Activated CD4-positive, CD25-positive, alpha-beta regulatory T cell treated with anti-CD3 and anti-CD28 coated beads, Interleukin-2, amount 50 U/mL, for 16 hours (primary cell): ENCODE measurements around the gene ARHGEF35.
"Not testable (repeated sequence)": the region's sequence is repeated elsewhere in the genome, so short reads cannot be mapped to it uniquely, and the experiment has no call there.

ENCODE experiments used
- DNase-seq: peaks from one replicate; pipeline ENCODE4 v3.0.0-alpha.2; 2020; ENCODE audit warnings: low read depth, low spot score

ARHGEF35 gene

DNA sequence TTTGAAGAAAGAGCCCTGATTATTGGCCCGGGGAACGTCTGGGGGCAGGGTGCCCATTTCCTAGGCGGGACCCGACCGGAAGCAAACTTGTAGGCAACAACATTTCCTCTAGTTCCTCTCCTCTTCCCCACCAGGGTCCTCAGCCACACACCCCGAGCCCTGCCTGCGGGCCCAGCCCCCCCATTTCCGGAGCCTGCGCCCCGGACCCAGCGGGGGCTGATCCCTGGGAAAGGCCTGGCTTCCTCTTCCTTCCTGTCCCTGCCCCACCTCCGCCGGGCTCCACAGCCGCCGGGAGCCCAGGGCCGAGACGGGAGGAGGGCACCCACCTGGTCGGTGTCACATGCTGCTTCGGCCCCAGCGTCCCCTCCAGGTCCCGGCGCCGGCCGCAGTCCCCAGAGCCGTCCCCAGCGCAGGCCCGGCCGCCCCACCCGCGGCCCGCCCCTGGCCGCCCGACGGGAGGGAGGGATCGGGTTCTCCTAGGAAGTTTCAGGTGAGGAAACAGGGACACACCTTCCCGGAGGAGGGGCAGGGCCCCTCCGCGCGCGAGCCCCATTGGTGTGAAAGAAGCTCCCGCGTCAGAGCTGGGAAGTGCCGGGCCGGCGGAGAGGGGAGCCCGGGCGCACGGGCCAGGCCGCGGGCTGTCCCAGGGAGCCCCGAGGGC, at the start of gene ARHGEF35:
ARHGEF35 (minus strand) TSS at position 622 of the 661 bp plus-strand sequence. CDS start 7,450 bp downstream, outside the sequence.
- DNase-seq, result not testable (repeated sequence)

DNA sequence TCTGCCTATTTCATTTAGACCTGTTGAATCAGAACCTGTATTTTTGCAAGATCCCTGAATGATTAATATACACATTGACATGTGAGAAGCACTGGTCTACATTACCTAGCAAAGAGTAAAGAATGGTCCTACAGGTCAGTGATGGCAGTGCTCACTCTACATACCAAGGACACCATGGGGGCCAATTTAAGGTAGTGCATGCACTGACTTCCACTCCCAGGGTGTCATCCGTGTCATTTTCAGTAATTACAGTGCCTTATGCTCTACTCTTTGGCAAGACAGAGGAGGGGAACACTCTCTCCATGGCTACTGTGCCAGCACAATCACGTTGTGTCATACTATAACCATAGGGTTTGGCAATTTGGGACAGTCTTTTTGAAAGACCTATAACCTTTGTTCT, 49.7 kb upstream of the ARHGEF35 start:
- DNase-seq, result not testable (repeated sequence)

DNA sequence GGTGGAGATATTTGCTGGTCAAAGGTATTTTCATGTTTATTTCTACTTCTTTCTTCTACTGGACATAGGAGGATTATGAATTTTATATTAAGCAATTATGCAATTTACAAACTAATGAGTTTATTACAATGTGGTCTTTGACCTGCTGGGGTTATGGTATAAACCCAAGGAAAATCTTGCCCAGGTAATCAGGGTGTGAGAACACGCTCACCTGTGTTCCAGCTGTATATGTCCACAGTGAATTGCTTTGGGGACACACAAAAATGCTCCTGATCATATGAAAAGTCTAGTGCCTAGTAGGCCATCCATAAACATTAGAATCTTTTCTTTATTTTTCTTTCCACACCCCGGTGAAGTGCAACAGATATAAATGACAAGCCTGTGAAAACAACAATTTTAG, 43.7 kb upstream of the ARHGEF35 start, which contains the start of gene OR2A42:
OR2A42 (minus strand) TSS at position 241 of the 400 bp plus-strand sequence. CDS start 6,762 bp downstream, outside the sequence.
- DNase-seq, result not testable (repeated sequence)

DNA sequence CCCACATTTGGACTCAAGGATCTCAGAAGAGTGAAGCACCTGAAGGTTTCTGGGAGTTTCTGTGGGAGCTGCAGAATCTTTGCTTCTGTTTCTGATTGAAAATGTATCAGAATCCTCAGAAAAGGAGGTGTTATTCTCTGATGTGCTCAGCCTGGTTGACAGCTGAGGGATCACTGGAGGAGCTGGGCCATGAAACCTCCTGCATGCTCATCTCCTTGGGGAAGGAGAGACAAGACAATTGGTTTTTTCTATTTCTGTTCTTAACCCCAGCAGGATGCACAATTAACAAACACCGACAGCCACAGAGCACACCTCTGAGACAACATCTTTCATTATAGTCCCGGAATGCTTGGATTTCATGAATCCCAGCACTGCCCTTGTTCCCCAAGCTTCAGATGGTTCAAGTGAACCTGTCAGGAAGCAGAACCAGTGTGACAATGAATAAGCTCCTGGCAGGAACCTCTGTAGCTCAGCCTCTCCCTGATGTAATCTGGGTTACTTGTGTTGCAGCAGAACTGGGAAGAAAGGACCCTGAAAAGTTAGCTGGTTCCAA, 43.0 kb upstream of the ARHGEF35 start:
- DNase-seq, result not testable (repeated sequence)

DNA sequence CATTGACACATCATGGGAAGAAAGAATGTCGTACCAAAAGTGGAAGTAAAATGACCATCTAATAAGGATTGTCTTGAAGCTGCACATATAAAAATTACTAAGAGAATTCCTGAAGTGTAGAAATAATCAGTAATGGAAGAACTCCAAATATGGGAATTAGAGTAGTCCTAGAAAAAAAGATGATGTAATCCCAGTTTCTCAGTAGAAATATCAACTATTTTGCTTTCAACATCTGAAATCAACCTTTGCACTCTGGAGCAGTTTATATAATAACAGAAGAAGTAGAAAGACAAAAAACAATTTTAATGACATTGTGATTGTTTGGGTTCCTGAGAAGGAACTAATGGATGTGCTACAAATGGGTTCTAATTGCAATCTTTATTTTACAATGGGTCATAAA, 37.4 kb upstream of the ARHGEF35 start:
- DNase-seq, result not testable (repeated sequence)

DNA sequence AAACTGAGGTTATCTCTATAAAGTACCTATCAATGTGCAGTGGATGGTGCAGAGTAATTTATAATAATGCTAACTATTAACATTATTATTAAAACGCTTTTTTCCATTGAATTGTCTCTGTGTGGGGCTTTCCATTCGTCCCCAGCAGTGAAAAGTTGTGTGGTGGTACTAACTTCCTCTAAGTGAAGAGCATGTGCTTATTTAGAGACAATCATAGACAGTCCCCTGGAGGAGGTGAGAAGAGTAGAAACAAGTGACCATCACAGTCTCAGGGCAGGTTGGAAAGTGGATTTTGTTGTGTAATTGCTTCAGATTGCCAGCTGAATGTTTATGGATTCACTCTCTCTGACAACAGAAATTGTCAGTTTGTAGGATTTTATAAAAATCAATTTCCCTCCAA, 35.4 kb upstream of the ARHGEF35 start:
- not testable (repeated sequence) for DNase-seq

DNA sequence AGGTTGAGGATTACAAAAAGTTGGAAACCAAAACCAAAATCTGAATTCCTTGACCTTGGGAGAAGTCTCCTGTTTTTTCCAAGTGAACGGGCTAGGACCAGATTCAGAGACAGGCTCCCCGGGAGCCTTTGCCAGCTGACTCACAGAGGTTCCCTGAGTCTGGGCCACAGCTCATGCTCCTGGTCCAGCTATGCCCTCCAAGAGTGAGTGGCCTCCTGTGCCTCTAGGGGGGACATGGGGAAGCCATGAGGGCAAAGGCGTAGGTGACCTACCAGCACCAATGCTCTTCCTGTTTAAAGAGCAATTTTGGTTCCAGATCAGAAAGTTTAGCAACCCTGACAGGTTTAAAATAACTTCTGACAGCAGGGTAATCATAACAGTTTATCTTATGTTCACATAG, 33.2 kb upstream of the ARHGEF35 start:
- not testable (repeated sequence) for DNase-seq

DNA sequence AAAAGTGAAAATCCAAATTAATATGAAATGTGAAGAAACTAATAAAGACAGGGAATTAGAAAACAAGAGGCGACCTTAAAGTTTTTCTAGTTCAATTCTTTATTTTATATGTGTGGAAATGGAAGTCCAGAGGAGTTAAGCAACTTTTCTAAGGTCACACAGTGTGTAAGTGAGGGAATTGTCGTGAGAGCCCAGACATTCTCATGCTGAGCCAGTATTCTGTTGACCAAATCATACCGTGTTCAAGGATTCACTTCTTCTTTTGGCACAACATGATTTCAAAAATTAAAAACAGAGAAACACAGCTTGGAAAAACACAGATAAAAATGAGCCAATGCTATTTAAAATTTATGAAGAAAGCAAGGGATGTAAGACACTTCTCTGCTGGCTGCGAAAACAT, 31.2 kb upstream of the ARHGEF35 start:
- DNase-seq, result not testable (repeated sequence)

DNA sequence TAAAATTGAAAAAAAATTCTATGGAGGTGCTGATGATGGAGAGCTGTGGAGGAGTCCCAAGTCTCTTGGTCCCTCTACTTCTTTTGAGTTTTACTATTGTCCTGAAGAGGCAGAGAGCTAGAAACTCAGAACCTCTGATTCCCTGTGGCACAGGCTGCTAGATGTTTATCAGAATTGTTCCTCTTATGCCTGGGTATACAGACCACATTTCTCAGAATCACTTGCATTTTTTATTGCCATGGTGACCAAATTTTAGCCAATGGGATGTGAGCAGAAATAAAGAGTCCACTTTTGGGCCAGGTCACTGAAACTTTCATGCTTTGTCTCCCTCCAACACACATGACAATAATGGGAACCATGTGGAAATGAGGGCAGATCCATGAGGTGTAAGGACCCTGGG, 28.0 kb upstream of the ARHGEF35 start:
- DNase-seq, result not testable (repeated sequence)

DNA sequence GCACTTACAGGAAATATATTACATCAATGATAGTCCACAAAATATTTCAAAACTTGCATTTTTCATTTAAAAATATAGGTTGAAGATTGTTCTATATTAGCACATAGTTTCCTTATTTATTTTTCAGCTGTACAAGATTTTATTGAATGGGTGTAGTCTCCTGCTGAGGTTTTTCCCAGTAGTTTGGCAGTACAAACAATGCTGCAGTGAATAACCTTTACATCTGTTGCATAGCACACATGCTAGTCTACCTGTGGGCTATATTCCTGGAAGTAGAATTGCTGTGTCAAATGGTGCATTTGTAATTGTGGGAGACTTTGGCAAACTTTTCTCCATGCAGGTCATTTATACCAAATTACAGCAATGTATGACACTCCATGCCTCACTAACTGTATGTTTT, 24.9 kb upstream of the ARHGEF35 start:
- not testable (repeated sequence) for DNase-seq

DNA sequence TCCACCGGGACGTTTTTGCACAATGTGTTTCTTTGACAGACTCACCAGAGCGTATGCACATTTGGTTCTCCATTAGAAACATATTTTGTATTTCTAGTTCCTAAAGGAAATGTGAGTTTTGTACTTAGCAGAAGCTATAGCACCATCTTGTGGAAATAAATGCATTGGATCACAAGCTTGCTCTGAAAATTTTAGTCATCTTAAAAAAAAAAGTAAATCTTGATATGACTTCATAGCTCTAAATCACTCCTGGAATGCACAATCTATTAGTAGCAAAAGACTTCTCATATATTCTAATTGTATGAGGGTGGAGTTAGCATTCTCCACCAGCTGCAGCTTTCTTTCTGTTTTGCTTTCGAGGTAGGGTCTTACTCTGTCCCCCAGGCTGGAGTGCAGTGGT, 23.5 kb upstream of the ARHGEF35 start:
- DNase-seq, result not testable (repeated sequence)

DNA sequence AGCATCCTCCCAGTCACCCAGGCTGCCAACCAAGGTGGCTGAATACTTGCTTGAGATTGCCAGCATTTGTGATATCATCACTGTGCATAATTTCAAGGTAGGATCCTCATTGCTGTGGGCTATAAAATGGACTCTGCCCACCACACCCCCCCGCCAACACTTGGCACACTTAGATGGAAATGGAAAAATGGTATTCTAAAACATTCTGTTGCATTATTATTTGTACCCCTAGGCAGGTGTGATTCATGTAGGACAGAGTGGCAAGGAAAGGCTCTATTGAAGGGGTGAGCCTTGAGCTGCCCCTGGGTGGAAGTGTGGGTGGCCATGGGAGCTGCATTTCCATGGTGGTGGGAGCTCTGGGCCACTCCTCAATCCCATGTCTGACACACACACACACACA, 22.9 kb upstream of the ARHGEF35 start:
- DNase-seq, result not testable (repeated sequence)

DNA sequence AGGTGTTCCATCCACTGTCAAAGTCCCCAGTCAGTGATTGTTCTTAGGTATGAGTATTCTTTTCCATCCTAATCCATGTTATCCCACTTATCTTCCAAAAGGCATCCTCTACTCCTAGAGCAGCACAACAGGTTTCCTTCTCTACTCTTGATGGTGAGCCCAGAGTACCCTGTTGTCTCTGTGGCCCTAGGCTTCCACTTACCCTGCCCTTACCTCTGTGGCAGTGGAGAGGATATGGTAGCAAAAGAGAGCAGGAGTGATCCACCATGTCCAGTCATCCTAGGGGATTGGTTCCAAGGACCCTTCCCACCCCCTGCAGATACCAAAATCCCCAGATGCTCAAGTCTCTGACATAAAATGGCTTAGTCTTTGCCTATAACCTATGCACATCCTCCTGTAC, 21.6 kb upstream of the ARHGEF35 start:
- DNase-seq, result not testable (repeated sequence)

DNA sequence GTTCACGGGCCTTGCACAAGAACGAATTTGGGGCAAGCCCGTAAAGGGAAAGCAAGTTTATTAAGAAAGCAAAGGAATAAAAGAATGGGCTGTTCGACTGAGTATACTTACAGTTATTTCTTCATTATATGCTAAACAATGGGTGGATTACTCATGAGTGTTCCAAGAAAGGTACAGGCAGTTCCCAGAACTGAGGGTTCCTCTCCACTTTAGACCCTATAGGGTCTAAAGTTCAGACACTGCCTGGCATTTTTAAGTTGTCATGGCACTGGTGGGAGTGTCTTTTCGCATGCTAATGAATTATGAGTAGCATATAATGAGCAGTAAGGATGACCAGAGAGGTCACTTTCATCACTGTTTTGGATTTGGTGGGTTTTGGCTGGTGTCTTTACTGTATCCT, 9.7 kb upstream of the ARHGEF35 start:
- not testable (repeated sequence) for DNase-seq

DNA sequence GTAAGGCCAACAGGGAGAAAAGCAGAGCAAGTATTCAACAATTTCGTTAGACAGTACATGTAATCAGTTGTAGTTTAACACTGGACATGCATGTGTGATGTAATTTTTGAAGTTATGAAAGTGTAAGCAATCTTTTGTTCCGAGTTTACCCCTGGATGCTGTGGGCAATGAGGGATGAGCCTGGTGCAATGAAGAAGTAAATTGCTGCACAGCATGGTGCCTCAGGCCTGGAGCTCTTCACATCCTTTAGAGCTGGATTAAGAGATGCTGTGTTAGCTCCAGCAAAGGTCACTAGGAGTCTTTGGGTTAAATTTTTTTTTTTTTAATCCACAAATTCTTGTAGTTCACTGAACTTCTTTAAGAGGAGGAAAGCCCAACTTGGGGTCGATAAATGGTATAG, 7.5 kb upstream of the ARHGEF35 start:
- DNase-seq, result not testable (repeated sequence)

DNA sequence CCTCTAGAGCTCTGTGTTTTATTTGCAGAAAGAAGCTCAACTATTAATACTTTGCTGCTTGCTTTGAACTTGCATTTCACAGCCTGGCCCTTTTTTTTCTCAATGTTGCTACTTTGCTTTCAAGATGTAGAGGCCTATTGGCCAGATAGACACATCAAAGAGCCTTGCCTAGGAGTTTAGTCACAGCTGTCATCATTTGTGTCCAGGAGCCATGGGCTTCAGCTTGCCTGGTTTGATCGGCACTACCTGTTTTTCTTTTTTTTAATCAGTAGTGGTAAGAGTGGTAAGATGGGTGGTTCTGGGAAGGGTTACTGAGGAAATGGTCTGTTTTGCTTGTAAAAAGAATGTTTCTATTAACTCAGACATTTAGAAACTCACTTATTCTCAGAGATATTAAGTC, 6.3 kb upstream of the ARHGEF35 start:
- not testable (repeated sequence) for DNase-seq

DNA sequence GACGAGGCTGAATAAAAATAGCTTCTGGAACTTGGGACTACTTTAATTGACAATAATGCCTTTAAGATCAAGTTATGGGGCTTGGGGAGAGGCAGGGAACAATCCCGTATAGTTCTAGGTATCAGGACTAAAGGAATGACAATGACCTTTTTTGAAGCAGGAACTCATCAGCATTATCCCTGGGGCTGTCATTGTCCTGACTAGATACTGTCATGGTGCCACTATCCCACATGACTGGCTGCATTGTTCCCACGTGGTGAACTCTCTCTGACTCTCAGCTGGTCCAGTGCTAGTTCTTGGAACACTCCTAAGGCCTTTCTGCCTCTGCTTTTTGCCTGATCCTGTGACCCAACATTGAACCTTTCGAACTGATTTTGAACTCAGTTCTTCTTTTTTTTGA, 3.3 kb upstream of the ARHGEF35 start:
- DNase-seq, result not testable (repeated sequence)

DNA sequence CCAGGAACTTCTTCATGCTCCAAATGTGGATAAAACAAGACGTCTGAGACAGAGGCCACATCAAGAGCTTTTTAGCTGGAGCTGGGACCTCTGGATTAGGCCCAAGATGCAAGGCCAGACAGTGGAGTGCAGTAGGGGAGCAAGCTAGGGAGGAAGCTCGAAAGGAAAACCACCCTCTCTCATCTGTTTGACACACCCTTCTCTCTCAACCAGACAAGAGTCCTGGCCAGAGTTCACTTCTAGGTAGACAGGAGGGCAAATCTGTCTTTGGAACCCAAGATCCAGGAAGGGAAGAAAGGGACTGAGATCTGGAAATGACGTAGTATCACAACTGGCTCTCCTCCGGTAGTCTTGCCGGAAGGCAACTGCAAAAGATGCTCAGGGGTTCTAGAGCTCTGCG, 1.2 kb downstream of the ARHGEF35 start:
- not testable (repeated sequence) for DNase-seq

DNA sequence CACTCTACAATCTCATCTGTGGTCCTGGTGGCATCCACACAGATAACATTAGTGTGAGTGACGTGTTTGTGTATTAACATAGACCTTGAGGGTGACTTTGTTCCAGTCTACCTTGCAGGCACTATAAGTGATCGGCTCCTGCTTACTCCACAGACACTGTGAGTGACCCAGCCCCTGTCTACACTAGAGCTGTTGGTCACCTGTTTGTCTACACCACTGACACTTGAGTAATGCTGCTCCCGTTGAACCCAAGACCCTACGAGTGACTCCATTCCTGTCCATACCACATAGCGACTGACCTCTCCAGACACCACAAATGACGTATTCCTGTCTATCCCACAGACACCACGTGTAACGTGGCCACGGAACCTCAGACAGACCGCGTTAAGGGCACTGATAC, 1.9 kb downstream of the ARHGEF35 start:
- not testable (repeated sequence) for DNase-seq

DNA sequence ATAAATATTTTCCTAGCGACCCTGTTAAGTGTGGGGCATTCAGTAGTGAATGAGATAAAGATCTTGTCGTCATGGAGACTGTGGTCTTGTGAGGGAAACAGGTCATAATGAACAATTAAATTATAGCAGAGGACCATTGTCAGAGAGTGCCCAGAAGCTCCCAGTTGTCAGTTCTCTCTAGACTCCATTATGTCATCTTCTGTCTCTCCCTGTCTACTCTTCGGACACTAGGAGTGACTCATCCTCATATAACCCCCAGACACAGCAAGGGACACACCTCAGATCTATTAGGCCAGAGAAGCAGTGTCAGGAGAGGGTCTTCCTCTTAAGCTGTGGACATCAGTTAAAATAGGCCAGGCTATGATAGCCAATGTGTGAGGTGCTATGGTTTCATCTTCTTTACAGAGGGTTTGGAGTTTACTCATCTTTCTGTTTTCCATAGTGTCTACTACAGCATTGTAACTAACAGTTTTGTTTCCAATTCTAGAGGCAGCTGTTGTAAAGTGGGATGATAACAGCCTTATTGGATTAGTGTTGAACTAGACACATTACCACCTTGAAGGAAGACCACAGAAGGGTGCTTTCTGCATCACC, 7.0 kb downstream of the ARHGEF35 start:
- DNase-seq, result not testable (repeated sequence)

DNA sequence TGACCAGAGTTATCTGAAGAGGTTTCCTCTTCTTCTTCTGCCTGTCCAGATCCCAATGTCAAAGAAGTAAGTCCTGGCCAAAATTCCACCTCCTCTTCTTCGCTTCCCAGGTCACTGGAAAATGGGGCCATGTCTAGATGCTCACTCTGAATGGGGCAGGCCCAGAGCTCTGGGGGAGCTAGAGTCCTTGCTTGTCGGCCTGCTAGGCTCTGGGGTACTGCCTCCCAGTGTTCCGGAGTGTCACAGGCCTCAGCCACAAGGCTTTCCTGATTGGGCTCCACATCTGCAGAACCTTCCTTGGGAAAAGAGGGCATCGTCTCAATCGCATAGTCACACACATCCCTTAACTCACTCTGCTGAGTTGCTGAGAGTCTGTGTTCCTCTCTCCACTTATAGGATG, 7.8 kb downstream of the ARHGEF35 start:
- DNase-seq, result not testable (repeated sequence)

DNA sequence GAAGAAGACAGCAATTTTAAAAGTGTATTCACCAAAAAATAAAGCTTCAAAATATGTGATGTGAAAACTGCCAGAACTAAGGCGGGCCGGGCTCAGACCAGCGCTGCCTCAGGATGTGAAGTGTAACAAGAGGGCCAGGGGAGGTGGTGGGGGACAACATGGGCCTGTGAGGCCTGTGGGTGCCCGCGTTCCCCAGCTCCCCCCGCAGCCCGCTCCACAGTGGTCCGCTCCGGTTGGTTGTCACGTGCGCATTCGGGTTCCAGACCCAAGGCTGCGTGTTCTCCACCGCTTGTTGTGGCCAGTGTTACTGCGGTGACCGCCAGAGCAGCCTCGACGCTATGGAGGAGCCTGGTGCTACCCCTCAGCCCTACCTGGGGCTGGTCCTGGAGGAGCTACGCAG, 12.5 kb downstream of the ARHGEF35 start, which contains the start of gene CTAGE4:
CTAGE4 (plus strand) TSS at position 301 of the 400 bp plus-strand sequence; CDS start at position 339, 38 bp downstream.
- DNase-seq, result not testable (repeated sequence)

DNA sequence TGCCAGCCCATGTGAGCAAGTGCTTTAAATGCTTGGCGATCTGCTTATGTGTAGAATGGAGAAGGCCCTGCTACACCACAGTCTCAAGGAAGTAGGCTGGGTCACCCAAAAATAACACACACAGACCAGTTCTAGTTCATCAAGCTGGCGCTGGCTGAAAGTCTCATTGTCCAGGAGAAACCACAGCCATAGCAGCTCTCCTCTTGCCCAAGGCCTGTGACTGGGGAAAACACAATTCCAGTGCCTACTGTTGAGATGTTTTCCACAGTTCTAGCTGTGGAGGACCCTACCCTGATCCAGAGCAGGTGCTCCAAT, 16.5 kb downstream of the ARHGEF35 start:
- DNase-seq, result not testable (repeated sequence)
